DND-41 (cell line): Measurements from ENCODE around the gene SH2D4B.

Experiments
- ATAC-seq: fragments of 200-7000 bp; cut with Tn5 transposase; 3 replicates; pipeline ENCODE4 v1.9.1; 2021; ENCODE audit warnings: low read depth; ENCODE audit not compliant: insufficient read depth
- DNase-seq: peaks from one replicate; pipeline ENCODE4 v3.0.0-alpha.2; 2020
- H2AFZ ChIP-seq: 2 replicates; pipeline ENCODE4 v1.6.0; 2012; ENCODE audit warnings: low read depth, low read length
- H3K27ac ChIP-seq: 2 replicates; pipeline ENCODE4 v1.5.1; 2012; ENCODE audit warnings: low read length, inconsistent platforms
- H3K27me3 ChIP-seq: fragments of 200-600 bp; sonication (generic); 2 replicates; pipeline ENCODE4 v1.6.0; 2012; ENCODE audit warnings: low read length, mild to moderate bottlenecking, inconsistent platforms; ENCODE audit not compliant: insufficient read depth, poor library complexity
- H3K36me3 ChIP-seq: 2 replicates; pipeline ENCODE4 v1.5.1; 2012; ENCODE audit warnings: low read length, inconsistent platforms; ENCODE audit not compliant: insufficient read depth
- H3K4me1 ChIP-seq: 2 replicates; pipeline ENCODE4 v1.5.1; 2012; ENCODE audit warnings: mild to moderate bottlenecking, low read length; ENCODE audit not compliant: insufficient read depth
- H3K4me2 ChIP-seq: 2 replicates; pipeline ENCODE4 v1.6.0; 2012; ENCODE audit warnings: mild to moderate bottlenecking, moderate library complexity, low read length, inconsistent platforms; ENCODE audit not compliant: insufficient read depth
- H3K4me3 ChIP-seq, 2 experiments: fragments of 200-600 bp in 1 of 2; shearing (Covaris generic) in 1 of 2; 2 replicates each; pipeline ENCODE4 v1.5.1; 2012 to 2016; ENCODE audit warnings: inconsistent platforms in 2 of 2, low read length in 2 of 2, mild to moderate bottlenecking in 2 of 2, low read depth in 1 of 2, moderate library complexity in 1 of 2
- H3K79me2 ChIP-seq: 2 replicates; pipeline ENCODE4 v1.6.0; 2012; ENCODE audit warnings: low read length, inconsistent platforms; ENCODE audit not compliant: insufficient read depth
- H3K9ac ChIP-seq: 2 replicates; pipeline ENCODE4 v1.6.0; 2012; ENCODE audit warnings: low read depth, mild to moderate bottlenecking, inconsistent platforms, low read length, moderate library complexity
- H3K9me3 ChIP-seq: 2 replicates; pipeline ENCODE4 v1.5.1; 2012; ENCODE audit warnings: low read length, moderate library complexity, mild to moderate bottlenecking, inconsistent platforms; ENCODE audit not compliant: insufficient read depth, severe bottlenecking
- H4K20me1 ChIP-seq: 2 replicates; pipeline ENCODE4 v1.6.0; 2012; ENCODE audit warnings: low read length; ENCODE audit not compliant: insufficient read depth
- EZH2 ChIP-seq: IDR thresholded peaks from 3 replicates; pipeline ENCODE4 v1.6.1; 2012; ENCODE audit warnings: borderline replicate concordance, low read depth, mild to moderate bottlenecking, moderate library complexity, low read length, inconsistent platforms; ENCODE audit not compliant: severe bottlenecking
- TF ChIP-seq, protein P1 (sequence below): IDR thresholded peaks from 2 replicates; pipeline ENCODE4 v1.5.1; 2012; ENCODE audit warnings: borderline replicate concordance, low read length, moderate library complexity, mild to moderate bottlenecking; ENCODE audit not compliant: poor library complexity, severe bottlenecking; ENCODE audit errors: extremely low read depth

Gene SH2D4B

DNA sequence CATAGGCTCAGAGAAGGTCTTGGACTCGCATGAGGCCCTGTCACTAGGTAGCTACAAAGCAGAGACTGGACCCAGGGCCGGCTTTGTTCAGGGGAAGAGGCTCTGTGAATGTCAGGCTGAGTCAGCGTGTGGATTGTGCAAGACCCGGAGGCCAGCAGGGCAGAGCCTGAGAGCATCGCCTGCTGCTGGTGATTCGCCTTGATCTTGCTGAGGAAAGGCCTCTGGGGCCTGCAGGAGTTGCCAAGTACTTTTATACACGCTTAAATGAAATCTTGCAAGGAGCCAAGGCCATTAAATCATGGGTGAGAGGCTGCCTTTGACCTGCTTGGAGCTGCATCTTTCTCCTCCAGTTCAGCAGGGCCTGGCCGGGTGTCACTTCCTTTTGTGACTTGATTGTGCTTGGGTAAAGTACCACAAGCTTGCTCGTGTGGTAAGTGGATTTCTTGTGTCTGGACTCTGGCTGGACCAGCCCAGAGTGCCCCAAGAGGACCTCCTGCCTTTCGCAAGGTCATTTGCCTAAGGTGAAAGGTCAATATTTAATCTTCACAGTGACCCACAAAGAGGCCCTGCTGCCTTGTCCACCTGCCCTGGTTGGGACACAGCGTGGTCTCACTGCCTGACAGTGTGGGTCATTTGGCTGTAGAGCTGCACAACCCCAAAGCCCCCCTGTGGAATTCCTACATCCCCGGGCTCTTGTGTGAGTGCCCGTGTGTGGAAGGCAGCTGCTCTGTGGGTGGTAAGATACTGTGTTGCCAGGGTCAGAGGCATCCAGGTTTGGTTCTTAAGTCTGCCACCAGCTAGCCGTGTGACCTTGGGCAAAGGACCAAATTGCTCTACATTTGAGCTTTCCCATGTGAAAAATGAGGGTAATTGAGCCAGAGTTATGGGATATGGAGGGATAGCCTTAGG, 38.6 kb upstream of the SH2D4B start:
- Histone ChIP-seq H3K9me3 (peaks cover 6% of the 10 kb centered on the region), H3K36me3 (peaks cover 13% of the 10 kb centered on the region), H2AFZ (no peak overlapping the region), H3K9ac (no peak overlapping the region), H3K27me3 (no peaks in the 10 kb centered on the region), H4K20me1 (peaks cover 33% of the 10 kb centered on the region), H3K4me3 (no peak overlapping the region), H3K4me1 (peaks cover 9% of the 10 kb centered on the region), H3K4me2 (no peak overlapping the region), H3K27ac (no peak overlapping the region), H3K79me2 (peaks cover 28% of the 10 kb centered on the region)
- no peak for DNase-seq
- ATAC-seq: no peak
- TF ChIP-seq, protein P1, sequence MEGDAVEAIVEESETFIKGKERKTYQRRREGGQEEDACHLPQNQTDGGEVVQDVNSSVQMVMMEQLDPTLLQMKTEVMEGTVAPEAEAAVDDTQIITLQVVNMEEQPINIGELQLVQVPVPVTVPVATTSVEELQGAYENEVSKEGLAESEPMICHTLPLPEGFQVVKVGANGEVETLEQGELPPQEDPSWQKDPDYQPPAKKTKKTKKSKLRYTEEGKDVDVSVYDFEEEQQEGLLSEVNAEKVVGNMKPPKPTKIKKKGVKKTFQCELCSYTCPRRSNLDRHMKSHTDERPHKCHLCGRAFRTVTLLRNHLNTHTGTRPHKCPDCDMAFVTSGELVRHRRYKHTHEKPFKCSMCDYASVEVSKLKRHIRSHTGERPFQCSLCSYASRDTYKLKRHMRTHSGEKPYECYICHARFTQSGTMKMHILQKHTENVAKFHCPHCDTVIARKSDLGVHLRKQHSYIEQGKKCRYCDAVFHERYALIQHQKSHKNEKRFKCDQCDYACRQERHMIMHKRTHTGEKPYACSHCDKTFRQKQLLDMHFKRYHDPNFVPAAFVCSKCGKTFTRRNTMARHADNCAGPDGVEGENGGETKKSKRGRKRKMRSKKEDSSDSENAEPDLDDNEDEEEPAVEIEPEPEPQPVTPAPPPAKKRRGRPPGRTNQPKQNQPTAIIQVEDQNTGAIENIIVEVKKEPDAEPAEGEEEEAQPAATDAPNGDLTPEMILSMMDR: no peak
- no peak for TF ChIP-seq EZH2

- H3K4me1 ChIP-seq: no peaks in the 10 kb centered on the region
- H3K4me2 ChIP-seq: no peak overlapping the region
- 0 out of 2 replicates have a peak, but pooled peaks cover 4% of the 10 kb centered on the region for H3K36me3 ChIP-seq
- no peak for TF ChIP-seq EZH2
- no peak overlapping the region for H3K27ac ChIP-seq
- H3K9ac ChIP-seq: no peak overlapping the region
- no peak overlapping the region for H2AFZ ChIP-seq
- H3K4me3 ChIP-seq: no peak overlapping the region
- peaks cover 47% of the 10 kb centered on the region for H4K20me1 ChIP-seq
- DNase-seq (no peak), ATAC-seq (no peak)
- peaks cover 18% of the 10 kb centered on the region for H3K79me2 ChIP-seq
- H3K9me3 ChIP-seq: peaks cover 6% of the 10 kb centered on the region
- no peaks in the 10 kb centered on the region for H3K27me3 ChIP-seq
Measured at GRCh38 chr10:80500572-80501380, 36.9 kb upstream of the SH2D4B start.

DNA sequence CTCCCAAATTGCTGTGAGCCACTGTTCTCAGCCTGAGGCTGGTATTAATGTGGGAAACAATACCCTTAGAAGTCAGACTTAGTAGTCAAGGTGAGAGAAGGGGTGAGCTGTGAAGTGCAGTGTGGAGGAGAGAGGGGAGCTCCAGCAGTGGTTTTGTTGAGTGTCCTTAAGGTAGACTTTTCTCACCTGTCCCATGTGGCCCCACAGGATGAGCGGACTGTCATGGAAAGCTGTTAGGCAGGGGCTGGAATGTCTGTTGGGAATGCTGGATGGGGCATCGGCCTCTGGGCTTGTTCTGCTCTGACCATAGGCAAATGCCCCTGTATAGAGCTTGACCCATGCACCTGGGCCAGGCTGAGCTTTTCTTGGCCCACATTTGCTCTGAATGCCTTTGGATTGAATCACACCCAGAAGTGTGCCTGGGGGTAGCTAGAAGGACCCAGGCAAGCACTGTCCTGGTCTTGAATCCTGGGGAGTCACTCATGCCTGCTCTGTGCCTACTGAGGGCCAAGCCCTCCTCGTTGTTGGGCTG, 36.3 kb upstream of the SH2D4B start:
- H3K4me1 ChIP-seq: no peaks in the 10 kb centered on the region
- no peak overlapping the region for H3K27ac ChIP-seq
- no peak overlapping the region for H3K4me2 ChIP-seq
- H4K20me1 ChIP-seq: peaks cover 47% of the 10 kb centered on the region
- peaks cover 13% of the 10 kb centered on the region for H3K79me2 ChIP-seq
- peaks cover 2% of the 10 kb centered on the region for H3K9me3 ChIP-seq
- H3K9ac ChIP-seq: no peak overlapping the region
- H3K4me3 ChIP-seq: no peak overlapping the region
- no peaks in the 10 kb centered on the region for H3K27me3 ChIP-seq
- no peak overlapping the region for H2AFZ ChIP-seq
- TF ChIP-seq EZH2: no peak
- TF ChIP-seq, protein P1: no peak
- ATAC-seq: no peak
- DNase-seq: no peak
- H3K36me3 ChIP-seq: peaks cover 4% of the 10 kb centered on the region; the same call in 1 of the 2 replicates
